ENCODE data around the gene RGS3.

Gene RGS3

GRCh38 chr9:113583511-113584427, 120.2 kb downstream of the RGS3 start:
- Histone ChIP-seq H3K4me1 (ENCODE audit: control insufficient read depth, insufficient read depth, low read length) (peaks cover 4% of the 10 kb centered on the region; the same call in 1 of the 2 replicates), H3K4me3 (ENCODE audit: low read length) (no peak overlapping the region; the same call in 1 of the 2 replicates), H3K27me3 (ENCODE audit: control insufficient read depth, insufficient read depth, low read length) (no peaks in the 10 kb centered on the region), H3K27ac (ENCODE audit: low read length) (no peak overlapping the region), H3K9me3 (ENCODE audit: control insufficient read depth, insufficient read depth, low read length) (no peaks in the 10 kb centered on the region), H3K36me3 (ENCODE audit: control insufficient read depth, insufficient read depth, low read length) (peaks cover 4% of the 10 kb centered on the region; the same call in 1 of the 2 replicates)
- WGBS (ENCODE audit: insufficient coverage, insufficient read length): no CpG with 5 or more reads among the region's 31 CpGs
- DNase-seq (ENCODE audit: low read depth, low spot score): no peak

GRCh38 chr9:113584428-113585084, 121.0 kb downstream of the RGS3 start:
- H3K4me1 ChIP-seq (ENCODE audit: control insufficient read depth, insufficient read depth, low read length): peaks cover 4% of the 10 kb centered on the region; the same call in 1 of the 2 replicates
- DNase-seq (ENCODE audit: low read depth, low spot score): no peak
- no peak overlapping the region for H3K27ac ChIP-seq (ENCODE audit: low read length)
- WGBS (ENCODE audit: insufficient coverage, insufficient read length): no CpG with 5 or more reads among the region's 5 CpGs
- H3K36me3 ChIP-seq (ENCODE audit: control insufficient read depth, insufficient read depth, low read length): peaks cover 4% of the 10 kb centered on the region; the same call in 1 of the 2 replicates
- no peaks in the 10 kb centered on the region for H3K27me3 ChIP-seq (ENCODE audit: control insufficient read depth, insufficient read depth, low read length)
- no peak overlapping the region for H3K4me3 ChIP-seq (ENCODE audit: low read length)
- H3K9me3 ChIP-seq (ENCODE audit: control insufficient read depth, insufficient read depth, low read length): no peaks in the 10 kb centered on the region

GRCh38 chr9:113585085-113585442, 121.5 kb downstream of the RGS3 start:
- DNase-seq (ENCODE audit: low read depth, low spot score): no peak
- H3K36me3 ChIP-seq (ENCODE audit: control insufficient read depth, insufficient read depth, low read length): peaks cover 4% of the 10 kb centered on the region; the same call in 1 of the 2 replicates
- WGBS (ENCODE audit: insufficient coverage, insufficient read length): no CpG with 5 or more reads among the region's 4 CpGs

GRCh38 chr9:113585555-113585954, 122.0 kb downstream of the RGS3 start:
- Histone ChIP-seq H3K27ac (ENCODE audit: low read length) (no peak overlapping the region), H3K4me1 (ENCODE audit: control insufficient read depth, insufficient read depth, low read length) (0 out of 2 replicates have a peak, but pooled peaks cover 2% of the 10 kb centered on the region), H3K27me3 (ENCODE audit: control insufficient read depth, insufficient read depth, low read length) (no peaks in the 10 kb centered on the region), H3K36me3 (ENCODE audit: control insufficient read depth, insufficient read depth, low read length) (peaks cover 4% of the 10 kb centered on the region; the same call in 1 of the 2 replicates), H3K4me3 (ENCODE audit: low read length) (no peak overlapping the region), H3K9me3 (ENCODE audit: control insufficient read depth, insufficient read depth, low read length) (no peaks in the 10 kb centered on the region)
- whole genome bisulfite sequencing (ENCODE audit: insufficient coverage, insufficient read length): no CpG with 5 or more reads among the region's 2 CpGs
- no peak for DNase-seq (ENCODE audit: low read depth, low spot score)

More at GRCh38 chr9:113585085-113585442, 121.5 kb downstream of the RGS3 start:
- Histone ChIP-seq H3K27me3 (ENCODE audit: control insufficient read depth, insufficient read depth, low read length) (no peaks in the 10 kb centered on the region), H3K9me3 (ENCODE audit: control insufficient read depth, insufficient read depth, low read length) (no peaks in the 10 kb centered on the region), H3K27ac (ENCODE audit: low read length) (no peak overlapping the region), H3K4me1 (ENCODE audit: control insufficient read depth, insufficient read depth, low read length) (0 out of 2 replicates have a peak, but pooled peaks cover 2% of the 10 kb centered on the region), H3K4me3 (ENCODE audit: low read length) (no peak overlapping the region)

- no peaks in the 10 kb centered on the region for H3K9me3 ChIP-seq (ENCODE audit: control insufficient read depth, insufficient read depth, low read length)
Measured at GRCh38 chr9:113587471-113588031, 124.0 kb downstream of the RGS3 start.

GRCh38 chr9:113588242-113588810, 124.8 kb downstream of the RGS3 start:
- Histone ChIP-seq H3K4me3 (ENCODE audit: low read length) (no peak overlapping the region), H3K27ac (ENCODE audit: low read length) (no peak overlapping the region), H3K36me3 (ENCODE audit: control insufficient read depth, insufficient read depth, low read length) (peaks cover 4% of the 10 kb centered on the region; the same call in 1 of the 2 replicates), H3K9me3 (ENCODE audit: control insufficient read depth, insufficient read depth, low read length) (no peaks in the 10 kb centered on the region), H3K4me1 (ENCODE audit: control insufficient read depth, insufficient read depth, low read length) (peaks cover 3% of the 10 kb centered on the region; the same call in 1 of the 2 replicates), H3K27me3 (ENCODE audit: control insufficient read depth, insufficient read depth, low read length) (no peaks in the 10 kb centered on the region)
- WGBS (ENCODE audit: insufficient coverage, insufficient read length): no CpG with 5 or more reads among the region's 13 CpGs
- DNase-seq (ENCODE audit: low read depth, low spot score): no peak

More at GRCh38 chr9:113587471-113588031, 124.0 kb downstream of the RGS3 start:
- peaks cover 3% of the 10 kb centered on the region; the same call in 1 of the 2 replicates for H3K4me1 ChIP-seq (ENCODE audit: control insufficient read depth, insufficient read depth, low read length)
- H3K27me3 ChIP-seq (ENCODE audit: control insufficient read depth, insufficient read depth, low read length): no peaks in the 10 kb centered on the region
- no peak overlapping the region for H3K4me3 ChIP-seq (ENCODE audit: low read length)
- H3K36me3 ChIP-seq (ENCODE audit: control insufficient read depth, insufficient read depth, low read length): peaks cover 4% of the 10 kb centered on the region; the same call in 1 of the 2 replicates
- no peak overlapping the region for H3K27ac ChIP-seq (ENCODE audit: low read length)
- no peak for DNase-seq (ENCODE audit: low read depth, low spot score)
- no CpG with 5 or more reads among the region's 14 CpGs for whole genome bisulfite sequencing (ENCODE audit: insufficient coverage, insufficient read length)

- no peak for DNase-seq (ENCODE audit: low read depth, low spot score)
- H3K27me3 ChIP-seq (ENCODE audit: control insufficient read depth, insufficient read depth, low read length): no peaks in the 10 kb centered on the region
- no peak overlapping the region for H3K27ac ChIP-seq (ENCODE audit: low read length)
- no CpG with 5 or more reads among the region's 1 CpG for WGBS (ENCODE audit: insufficient coverage, insufficient read length)
- H3K4me1 ChIP-seq (ENCODE audit: control insufficient read depth, insufficient read depth, low read length): peaks cover 3% of the 10 kb centered on the region; the same call in 1 of the 2 replicates
- H3K9me3 ChIP-seq (ENCODE audit: control insufficient read depth, insufficient read depth, low read length): no peaks in the 10 kb centered on the region
- peaks cover 4% of the 10 kb centered on the region; the same call in 1 of the 2 replicates for H3K36me3 ChIP-seq (ENCODE audit: control insufficient read depth, insufficient read depth, low read length)
- no peak overlapping the region for H3K4me3 ChIP-seq (ENCODE audit: low read length)
Measured at GRCh38 chr9:113588936-113589335, 125.4 kb downstream of the RGS3 start.

- Histone ChIP-seq H3K9me3 (ENCODE audit: control insufficient read depth, insufficient read depth, low read length) (no peaks in the 10 kb centered on the region), H3K4me3 (ENCODE audit: low read length) (no peak overlapping the region), H3K4me1 (ENCODE audit: control insufficient read depth, insufficient read depth, low read length) (peaks cover 3% of the 10 kb centered on the region; the same call in 1 of the 2 replicates), H3K27ac (ENCODE audit: low read length) (no peak overlapping the region), H3K27me3 (ENCODE audit: control insufficient read depth, insufficient read depth, low read length) (no peaks in the 10 kb centered on the region), H3K36me3 (ENCODE audit: control insufficient read depth, insufficient read depth, low read length) (no peaks in the 10 kb centered on the region)
- no CpG with 5 or more reads among the region's 7 CpGs for WGBS (ENCODE audit: insufficient coverage, insufficient read length)
- no peak for DNase-seq (ENCODE audit: low read depth, low spot score)
Measured at GRCh38 chr9:113589407-113589806, 125.9 kb downstream of the RGS3 start.

- Histone ChIP-seq H3K27ac (ENCODE audit: low read length) (no peak overlapping the region), H3K9me3 (ENCODE audit: control insufficient read depth, insufficient read depth, low read length) (no peaks in the 10 kb centered on the region), H3K36me3 (ENCODE audit: control insufficient read depth, insufficient read depth, low read length) (no peaks in the 10 kb centered on the region), H3K4me3 (ENCODE audit: low read length) (no peak overlapping the region), H3K4me1 (ENCODE audit: control insufficient read depth, insufficient read depth, low read length) (peaks cover 3% of the 10 kb centered on the region; the same call in 1 of the 2 replicates), H3K27me3 (ENCODE audit: control insufficient read depth, insufficient read depth, low read length) (no peaks in the 10 kb centered on the region)
- DNase-seq (ENCODE audit: low read depth, low spot score): no peak
- WGBS (ENCODE audit: insufficient coverage, insufficient read length): no CpG with 5 or more reads among the region's 3 CpGs
Measured at GRCh38 chr9:113589890-113590289, 126.4 kb downstream of the RGS3 start.

- DNase-seq (ENCODE audit: low read depth, low spot score): no peak
- Histone ChIP-seq H3K4me1 (ENCODE audit: control insufficient read depth, insufficient read depth, low read length) (peaks cover 3% of the 10 kb centered on the region; the same call in 1 of the 2 replicates), H3K27me3 (ENCODE audit: control insufficient read depth, insufficient read depth, low read length) (no peaks in the 10 kb centered on the region), H3K27ac (ENCODE audit: low read length) (no peak overlapping the region), H3K9me3 (ENCODE audit: control insufficient read depth, insufficient read depth, low read length) (no peaks in the 10 kb centered on the region), H3K4me3 (ENCODE audit: low read length) (no peak overlapping the region), H3K36me3 (ENCODE audit: control insufficient read depth, insufficient read depth, low read length) (no peaks in the 10 kb centered on the region)
- no CpG with 5 or more reads among the region's 2 CpGs for WGBS (ENCODE audit: insufficient coverage, insufficient read length)
Measured at GRCh38 chr9:113590389-113590788, 126.9 kb downstream of the RGS3 start.

Data from iPS DF 6.9 (cell line).